Left lung (tissue), 10 donors: ENCODE results near the gene MTOR. TPM values are rescaled to one million over a fixed set of nuclear protein-coding genes. Genes with fewer than 3 reads are reported as not detected.

Experiments used
- ATAC-seq: fragments of 200-7000 bp; cut with Tn5 transposase; one replicate; pipeline ENCODE4 v1.9.1; 2020; ENCODE audit warnings: moderate library complexity
- DNase-seq, 4 donors: peaks; one replicate each; pipeline ENCODE4 v3.0.0-alpha.2; 2013 to 2020
- H3K27ac ChIP-seq, 2 donors: fragments of 200-600 bp; sonication (generic) in 1 of 2; one replicate each; pipeline versions ENCODE4 v1.5.0 to v1.8.0; 2020 to 2021
- H3K27me3 ChIP-seq, 2 donors: fragments of 200-600 bp; sonication (generic) in 1 of 2; one replicate each; pipeline versions ENCODE4 v1.5.0 to v1.8.0; 2020 to 2021
- H3K36me3 ChIP-seq, 2 donors: fragments of 200-600 bp; sonication (generic) in 1 of 2; one replicate each; pipeline versions ENCODE4 v1.5.0 to v1.8.0; 2020 to 2021
- H3K4me1 ChIP-seq, 2 donors: fragments of 200-600 bp; one replicate each; pipeline ENCODE4 v1.8.0; 2021
- H3K4me3 ChIP-seq, 2 donors: fragments of 200-600 bp; sonication (generic) in 1 of 2; one replicate each; pipeline versions ENCODE4 v1.5.0 to v1.8.0; 2020 to 2021; ENCODE audit warnings: mild to moderate bottlenecking in 1 of 2
- H3K9me3 ChIP-seq, 2 donors: fragments of 200-600 bp; sonication (generic) in 1 of 2; one replicate each; pipeline versions ENCODE4 v1.5.0 to v1.8.0; 2020 to 2021
- intact Hi-C, 2 donors: fragments of 100-400 bp; cut with DNase I; formaldehyde crosslinking; loops; one replicate each; pipeline versions ENCODE4 v1.11.2 to v1.14.2; 2022
- polyA plus RNA-seq, 6 donors: library from polyadenylated mRNA; unstranded; fragments of 120-200 nt; gene quantifications; one replicate each; pipeline ENCODE4 v1.2.1, GENCODE V29; 2013; ENCODE audit not compliant: insufficient read length in 6 of 6
- total RNA-seq, 2 donors: library from RNA; stranded (reverse); fragmentation: NEBNext Ultra II Directional; extraction: Animal tissue kit (Norgen Biotek cat#: 25700); gene quantifications; one replicate each; pipeline ENCODE4 v1.2.1, GENCODE V29; 2021
- TF ChIP-seq, protein P1 (sequence below), 2 donors: fragments of 200-600 bp; sonication (generic) in 1 of 2; IDR thresholded peaks; one replicate each; pipeline versions ENCODE4 v1.5.0 to v1.8.0; 2021; ENCODE audit warnings: antibody characterized with exemption in 2 of 2
- donor health status: DM: no; HTN: yes; CAD: no.
- donor health status: DM: no; HTN: no; CAD: no.

Gene MTOR
- total and polyA plus RNA-seq, 8 donors = 38.0 to 45.4 (median 39.9) TPM

GRCh38 chr1:11237356-11237755 lies 25.0 kb downstream of the MTOR start:
- H3K36me3 ChIP-seq = peaks cover 5 to 100% of the 10 kb centered on the region in 2 donors
- no peak overlapping the region for H3K4me3 ChIP-seq
- H3K27ac ChIP-seq = peak overlapping the region in 1 of 2 donors; percentile 58
- TF ChIP-seq, protein P1, sequence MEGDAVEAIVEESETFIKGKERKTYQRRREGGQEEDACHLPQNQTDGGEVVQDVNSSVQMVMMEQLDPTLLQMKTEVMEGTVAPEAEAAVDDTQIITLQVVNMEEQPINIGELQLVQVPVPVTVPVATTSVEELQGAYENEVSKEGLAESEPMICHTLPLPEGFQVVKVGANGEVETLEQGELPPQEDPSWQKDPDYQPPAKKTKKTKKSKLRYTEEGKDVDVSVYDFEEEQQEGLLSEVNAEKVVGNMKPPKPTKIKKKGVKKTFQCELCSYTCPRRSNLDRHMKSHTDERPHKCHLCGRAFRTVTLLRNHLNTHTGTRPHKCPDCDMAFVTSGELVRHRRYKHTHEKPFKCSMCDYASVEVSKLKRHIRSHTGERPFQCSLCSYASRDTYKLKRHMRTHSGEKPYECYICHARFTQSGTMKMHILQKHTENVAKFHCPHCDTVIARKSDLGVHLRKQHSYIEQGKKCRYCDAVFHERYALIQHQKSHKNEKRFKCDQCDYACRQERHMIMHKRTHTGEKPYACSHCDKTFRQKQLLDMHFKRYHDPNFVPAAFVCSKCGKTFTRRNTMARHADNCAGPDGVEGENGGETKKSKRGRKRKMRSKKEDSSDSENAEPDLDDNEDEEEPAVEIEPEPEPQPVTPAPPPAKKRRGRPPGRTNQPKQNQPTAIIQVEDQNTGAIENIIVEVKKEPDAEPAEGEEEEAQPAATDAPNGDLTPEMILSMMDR (IDR thresholded peaks at IDR 0.05) = no peak
- no peaks in the 10 kb centered on the region for H3K27me3 ChIP-seq
- H3K9me3 ChIP-seq = no peaks in the 10 kb centered on the region
- DNase-seq (peak in 2 of 4 donors; percentile 39 to 54), ATAC-seq (no peak)
- no peaks in the 10 kb centered on the region for H3K4me1 ChIP-seq
- intact Hi-C loops = no loop called here

DNA sequence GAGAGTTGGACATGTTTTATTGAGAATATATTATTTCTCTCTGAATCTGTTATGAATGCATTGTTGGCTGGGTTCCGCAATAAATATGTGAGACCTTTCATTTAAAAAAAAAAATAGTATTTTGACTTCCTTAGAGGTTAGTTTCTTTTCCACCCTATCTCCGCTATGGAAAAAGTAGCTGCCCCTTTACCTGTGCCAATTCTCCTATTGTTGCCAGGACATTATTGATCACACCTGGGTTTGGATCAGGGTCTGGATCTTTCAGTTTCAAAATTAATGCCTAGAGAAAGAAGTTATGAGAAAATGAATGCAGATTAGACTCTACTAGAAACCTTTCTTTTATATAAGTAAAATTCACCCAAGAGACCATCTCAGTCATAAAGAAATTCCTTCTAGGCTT lies 29.1 kb downstream of the MTOR start:
- TF ChIP-seq, protein P1 (IDR thresholded peaks at IDR 0.05) = no peak
- no peak for ATAC-seq

DNA sequence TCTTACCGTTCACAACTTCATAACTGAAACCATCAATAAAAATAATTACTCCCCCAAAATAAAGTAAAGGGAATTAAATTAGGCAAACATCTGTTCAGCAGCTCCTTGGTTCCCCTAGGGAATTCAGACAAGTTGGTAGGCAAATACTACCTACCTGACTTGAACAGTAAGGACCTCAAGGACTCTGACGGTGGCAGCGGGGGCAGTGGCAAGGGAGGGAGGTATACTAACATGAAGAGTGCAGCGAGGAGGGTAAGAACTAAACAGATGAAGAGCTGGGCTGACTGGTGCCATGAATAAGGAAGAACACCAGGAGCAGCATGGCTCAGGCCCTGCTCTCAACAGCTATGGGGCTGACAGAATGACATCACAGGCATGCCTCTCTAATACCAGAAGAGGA lies 33.1 kb downstream of the MTOR start:
- Histone ChIP-seq H3K9me3 (no peaks in the 10 kb centered on the region), H3K27ac (no peak overlapping the region), H3K36me3 (peaks cover 14 to 91% of the 10 kb centered on the region in 2 donors), H3K27me3 (no peaks in the 10 kb centered on the region), H3K4me1 (no peaks in the 10 kb centered on the region), H3K4me3 (no peak overlapping the region)
- no peak for DNase-seq
- intact Hi-C loops = no loop called here
- no peak for ATAC-seq
- TF ChIP-seq, protein P1 (IDR thresholded peaks at IDR 0.05) = no peak

More for the DNA sequence above, 29.1 kb downstream of the MTOR start:
- Histone ChIP-seq H3K36me3 (peaks cover 14 to 100% of the 10 kb centered on the region in 2 donors), H3K27me3 (no peaks in the 10 kb centered on the region), H3K4me1 (no peaks in the 10 kb centered on the region), H3K9me3 (no peaks in the 10 kb centered on the region), H3K27ac (no peak overlapping the region), H3K4me3 (no peak overlapping the region)
- DNase-seq = no peak
- intact Hi-C loops = no loop called here

DNA sequence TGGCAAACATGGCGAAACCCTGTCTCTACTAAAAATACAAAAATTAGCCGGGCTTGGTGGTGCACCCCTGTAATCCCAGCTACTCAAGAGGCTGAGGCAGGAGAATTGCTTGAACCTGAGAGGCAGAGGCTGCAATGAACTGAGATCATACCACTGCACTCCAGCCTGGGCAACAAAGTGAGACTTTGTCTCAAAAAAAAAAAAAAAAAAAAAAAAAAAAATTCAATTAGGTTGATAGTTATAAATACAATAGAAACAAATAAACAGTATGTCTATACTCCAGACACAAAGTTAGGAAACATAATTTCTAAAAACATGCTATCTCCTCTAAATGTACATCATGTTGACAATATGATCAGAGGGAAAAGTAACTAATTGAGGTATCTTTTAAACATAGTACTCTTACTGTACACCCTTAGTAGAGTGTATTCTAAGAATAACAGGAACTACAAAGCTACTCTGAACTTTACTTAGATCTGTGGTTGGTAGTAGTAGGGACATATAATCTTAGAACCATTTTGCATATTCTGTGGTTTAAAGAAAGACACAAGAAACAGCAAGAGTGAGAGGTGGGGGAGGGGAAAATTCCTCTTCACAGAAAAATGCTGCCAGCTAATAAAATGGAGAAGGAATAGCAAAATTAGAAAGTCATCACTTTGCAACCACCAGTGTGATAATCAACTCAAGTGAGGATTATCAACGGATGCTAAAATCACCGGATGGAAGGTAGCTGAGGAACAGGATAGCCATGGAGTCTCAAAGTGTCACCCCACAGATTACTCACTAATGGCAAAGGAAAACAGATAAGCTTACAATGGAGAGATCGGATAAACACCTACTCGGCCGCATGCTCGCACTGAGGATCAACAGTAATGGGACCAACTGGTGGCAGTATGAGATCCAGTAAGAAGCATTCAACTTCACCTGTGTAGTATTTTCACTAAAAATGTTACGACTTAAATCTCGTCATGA lies 35.0 kb downstream of the MTOR start:
- no peak overlapping the region for H3K4me3 ChIP-seq
- H3K4me1 ChIP-seq = no peaks in the 10 kb centered on the region
- H3K27me3 ChIP-seq = no peaks in the 10 kb centered on the region
- intact Hi-C loops = no loop called here
- TF ChIP-seq, protein P1 (IDR thresholded peaks at IDR 0.05) = no peak
- H3K36me3 ChIP-seq = peaks cover 9 to 90% of the 10 kb centered on the region in 2 donors
- no peaks in the 10 kb centered on the region for H3K9me3 ChIP-seq
- DNase-seq = no peak
- ATAC-seq = no peak
- H3K27ac ChIP-seq = no peak overlapping the region

- DNase-seq (no peak), ATAC-seq (no peak)
- no peak overlapping the region for H3K27ac ChIP-seq
- H3K36me3 ChIP-seq = peaks cover 0 to 98% of the 10 kb centered on the region in 2 donors
- intact Hi-C loops = no loop called here
- H3K4me1 ChIP-seq = no peaks in the 10 kb centered on the region
- H3K27me3 ChIP-seq = no peaks in the 10 kb centered on the region
- H3K4me3 ChIP-seq = no peak overlapping the region
- H3K9me3 ChIP-seq = no peaks in the 10 kb centered on the region
- TF ChIP-seq, protein P1 (IDR thresholded peaks at IDR 0.05) = no peak
These were observed 46.3 kb downstream of the MTOR start for GRCh38 chr1:11216074-11216473.
